Central memory CD8-positive, alpha-beta T cell (primary cell): Measurements from ENCODE around the gene MTARC2.

Experiments
- ATAC-seq: fragments of 150-1000 bp; cut with Tn5 transposase; replicated peaks from 2 replicates; pipeline ENCODE4 v1.10.0; 2022; ENCODE audit warnings: mild to moderate bottlenecking, moderate FRiP score, moderate number of reproducible peaks; ENCODE audit not compliant: poor library complexity, severe bottlenecking; ENCODE audit errors: extremely low read depth
- DNase-seq, 2 donors: peaks; one replicate each; pipeline ENCODE4 v3.0.0; 2021; ENCODE audit warnings: low spot score in 2 of 2
- H3K27ac Mint-ChIP-seq: one replicate; pipeline ENCODE4 v1.8.0; 2022; ENCODE audit warnings: low read depth, mild to moderate bottlenecking, moderate library complexity, mixed read lengths
- H3K27me3 Mint-ChIP-seq: one replicate; pipeline ENCODE4 v1.8.0; 2022; ENCODE audit warnings: mixed read lengths
- H3K36me3 Mint-ChIP-seq: one replicate; pipeline ENCODE4 v1.8.0; 2022; ENCODE audit warnings: mild to moderate bottlenecking, moderate library complexity, mixed read lengths; ENCODE audit not compliant: insufficient read depth
- H3K4me1 Mint-ChIP-seq: one replicate; pipeline ENCODE4 v1.8.0; 2022; ENCODE audit warnings: mixed read lengths
- H3K4me3 Mint-ChIP-seq: one replicate; pipeline ENCODE4 v1.8.0; 2022; ENCODE audit warnings: mild to moderate bottlenecking, moderate library complexity, mixed read lengths
- H3K9me3 Mint-ChIP-seq: one replicate; pipeline ENCODE4 v1.8.0; 2022; ENCODE audit warnings: mixed read lengths

Gene MTARC2

GRCh38 chr1:220833436-220833835 is 85.3 kb downstream of the MTARC2 start:
- Mint-ChIP-seq H3K9me3 (no peaks in the 10 kb centered on the region), H3K4me1 (no peaks in the 10 kb centered on the region), H3K27me3 (peaks cover 46% of the 10 kb centered on the region), H3K36me3 (no peaks in the 10 kb centered on the region), H3K27ac (no peak overlapping the region), H3K4me3 (no peak overlapping the region)
- ATAC-seq (no peak), DNase-seq (no peak)
